CD14-positive monocyte (primary cell): ENCODE measurements around the gene RUNX2. TPM values are rescaled to one million over a fixed set of nuclear protein-coding genes. Genes with fewer than 3 reads are reported as not detected.

ENCODE experiments used
- DNase-seq, 3 donors: peaks; one replicate each; pipeline ENCODE4 v3.0.0-alpha.2; 2011 to 2022
- H2AFZ ChIP-seq: 2 replicates; pipeline ENCODE4 v1.6.0; 2012; ENCODE audit warnings: mild to moderate bottlenecking, low read depth, low read length, inconsistent platforms; ENCODE audit not compliant: insufficient read depth, poor library complexity, severe bottlenecking
- H3K27ac ChIP-seq, 2 donors: 1 replicate in 1 of 2; 2 replicates in 1 of 2; pipeline ENCODE4 v1.5.1; 2012 to 2013; ENCODE audit warnings: low read length in 2 of 2, control low read depth in 1 of 2, inconsistent platforms in 1 of 2, low read depth in 1 of 2, mild to moderate bottlenecking in 1 of 2
- H3K27me3 ChIP-seq, 2 donors: one replicate each; pipeline versions ENCODE4 v1.6.0 to v1.6.1; 2011 to 2013; ENCODE audit warnings: low read length in 2 of 2; ENCODE audit not compliant: control insufficient read depth in 2 of 2, insufficient read depth in 2 of 2
- H3K36me3 ChIP-seq, 2 donors: replicated peaks in 1 of 2; 1 replicate in 1 of 2; 2 replicates in 1 of 2; pipeline versions ENCODE4 v1.5.1 to v1.6.1; 2012 to 2013; ENCODE audit warnings: low read length in 2 of 2, control low read depth in 1 of 2, inconsistent platforms in 1 of 2, mild to moderate bottlenecking in 1 of 2; ENCODE audit not compliant: insufficient read depth in 2 of 2, control insufficient read depth in 1 of 2
- H3K4me1 ChIP-seq, 2 donors: 1 replicate in 1 of 2; 2 replicates in 1 of 2; pipeline versions ENCODE4 v1.5.1 to v1.6.1; 2012 to 2013; ENCODE audit warnings: low read length in 2 of 2, control low read depth in 1 of 2, inconsistent platforms in 1 of 2, mild to moderate bottlenecking in 1 of 2, moderate library complexity in 1 of 2; ENCODE audit not compliant: insufficient read depth in 2 of 2, control insufficient read depth in 1 of 2
- H3K4me2 ChIP-seq: replicated peaks from 2 replicates; pipeline ENCODE3; 2012; ENCODE audit warnings: low read length, moderate library complexity, mild to moderate bottlenecking; ENCODE audit not compliant: poor library complexity, severe bottlenecking; ENCODE audit errors: extremely low read depth
- H3K4me3 ChIP-seq, 3 experiments: fragments of 200-600 bp in 1 of 3; sonication (generic) in 1 of 3; replicated peaks in 1 of 3; 1 replicate in 2 of 3; 2 replicates in 1 of 3; pipeline ENCODE4 v1.5.1; 2011 to 2013; ENCODE audit warnings: low read length in 3 of 3, mild to moderate bottlenecking in 3 of 3, control low read depth in 2 of 3, low read depth in 2 of 3, inconsistent platforms in 1 of 3, moderate library complexity in 1 of 3
- H3K79me2 ChIP-seq: 2 replicates; pipeline ENCODE4 v1.6.0; 2012; ENCODE audit warnings: mild to moderate bottlenecking, control low read depth, inconsistent platforms, low read length, moderate library complexity; ENCODE audit not compliant: insufficient read depth
- H3K9ac ChIP-seq: 2 replicates; pipeline ENCODE4 v1.6.0; 2017; ENCODE audit warnings: low read length, mild to moderate bottlenecking; ENCODE audit not compliant: insufficient read depth, poor library complexity, severe bottlenecking
- H3K9me3 ChIP-seq, 2 donors: replicated peaks in 1 of 2; 1 replicate in 1 of 2; 2 replicates in 1 of 2; pipeline versions ENCODE4 v1.5.1 to v1.6.1; 2012 to 2013; ENCODE audit warnings: low read length in 2 of 2, control low read depth in 1 of 2; ENCODE audit not compliant: control insufficient read depth in 1 of 2, insufficient read depth in 1 of 2
- H4K20me1 ChIP-seq: 2 replicates; pipeline ENCODE4 v1.6.0; 2012; ENCODE audit warnings: mild to moderate bottlenecking, low read length, control low read depth, moderate library complexity; ENCODE audit not compliant: insufficient read depth
- H3K27ac Mint-ChIP-seq, 7 donors: one replicate each; pipeline ENCODE4 v1.8.0; 2020; ENCODE audit warnings: mild to moderate bottlenecking in 7 of 7, mixed read lengths in 7 of 7, moderate library complexity in 6 of 7, inconsistent platforms in 2 of 7
- H3K27me3 Mint-ChIP-seq, 3 donors: one replicate each; pipeline ENCODE4 v1.8.0; 2021 to 2022; ENCODE audit warnings: low read depth in 3 of 3, mild to moderate bottlenecking in 3 of 3, mixed read lengths in 3 of 3, moderate library complexity in 3 of 3, inconsistent platforms in 1 of 3
- H3K36me3 Mint-ChIP-seq, 2 donors: one replicate each; pipeline ENCODE4 v1.8.0; 2020; ENCODE audit warnings: mixed read lengths in 2 of 2, inconsistent platforms in 1 of 2, mild to moderate bottlenecking in 1 of 2
- H3K4me1 Mint-ChIP-seq: one replicate; pipeline ENCODE4 v1.8.0; 2020; ENCODE audit warnings: mild to moderate bottlenecking, mixed read lengths
- H3K4me3 Mint-ChIP-seq, 2 donors: one replicate each; pipeline ENCODE4 v1.8.0; 2020; ENCODE audit warnings: mild to moderate bottlenecking in 2 of 2, mixed read lengths in 2 of 2, moderate library complexity in 1 of 2
- H3K9me3 Mint-ChIP-seq, 7 donors: one replicate each; pipeline ENCODE4 v1.8.0; 2020 to 2022; ENCODE audit warnings: mixed read lengths in 7 of 7, mild to moderate bottlenecking in 6 of 7, moderate library complexity in 6 of 7, inconsistent platforms in 2 of 7
- CTCF ChIP-seq: fragments of 200-600 bp; IDR thresholded peaks from one replicate; pipeline ENCODE4 v1.8.0; 2022; ENCODE audit warnings: antibody characterized with exemption, mild to moderate bottlenecking
- WGBS: methylation state at CpG from one replicate; pipeline ENCODE4 v1.1.5; 2013; ENCODE audit warnings: missing lambda C conversion rate; ENCODE audit not compliant: insufficient coverage; 5-methylcytosine and 5-hydroxymethylcytosine counted together
- intact Hi-C, 2 donors: fragments of 100-400 bp; cut with micrococcal nuclease; formaldehyde crosslinking; loops; one replicate each; pipeline versions ENCODE4 v1.15.0 to v1.15.1; 2023
- polyA plus RNA-seq, 3 donors: library from polyadenylated mRNA; depleted of rRNA in 1 of 3; unstranded in 2 of 3; stranded (reverse) in 1 of 3; fragments of 300-500 nt in 2 of 3; fragments of >200 nt in 1 of 3; fragmentation: Illumina TruSeq in 2 of 3; gene quantifications; 1 replicate in 2 of 3; 2 replicates in 1 of 3; pipeline ENCODE4 v1.2.3, GENCODE V29; 2012 to 2021

The RUNX2 gene
- polyA plus RNA-seq, 3 donors: 1.3 to 5.0 (median 2.5) TPM

- 88% methylated on average over 8 of the region's 14 CpGs for WGBS
- Histone ChIP-seq H3K4me3 (no peak overlapping the region), H4K20me1 (no peaks in the 10 kb centered on the region), H3K9ac (no peak overlapping the region), H3K36me3 (no peaks in the 10 kb centered on the region), H3K79me2 (no peaks in the 10 kb centered on the region), H3K9me3 (no peaks in the 10 kb centered on the region), H3K27me3 (no peaks in the 10 kb centered on the region), H3K4me1 (no peaks in the 10 kb centered on the region), H2AFZ (no peak overlapping the region), H3K27ac (no peak overlapping the region), H3K4me2 (no peak overlapping the region)
- Mint-ChIP-seq H3K36me3 (no peaks in the 10 kb centered on the region), H3K9me3 (no peaks in the 10 kb centered on the region), H3K27me3 (peaks cover 0 to 2% (median 0%) of the 10 kb centered on the region in 3 donors), H3K4me1 (no peaks in the 10 kb centered on the region), H3K4me3 (no peak overlapping the region), H3K27ac (no peak overlapping the region)
- no peak for DNase-seq
- intact Hi-C loops: no loop called here
- TF ChIP-seq CTCF: no peak
Observed at GRCh38 chr6:45555981-45556771, 228.0 kb downstream of the RUNX2 start.

- H3K4me1 Mint-ChIP-seq: no peaks in the 10 kb centered on the region
- DNase-seq: no peak
- Histone ChIP-seq H3K4me2 (no peak overlapping the region), H3K79me2 (no peaks in the 10 kb centered on the region), H3K4me1 (no peaks in the 10 kb centered on the region), H3K36me3 (no peaks in the 10 kb centered on the region), H3K27me3 (no peaks in the 10 kb centered on the region), H3K27ac (no peak overlapping the region), H4K20me1 (no peaks in the 10 kb centered on the region), H3K4me3 (no peak overlapping the region), H3K9me3 (no peaks in the 10 kb centered on the region), H2AFZ (no peak overlapping the region), H3K9ac (no peak overlapping the region)
- intact Hi-C loops: no loop called here
- no peaks in the 10 kb centered on the region for H3K36me3 Mint-ChIP-seq
- H3K9me3 Mint-ChIP-seq: no peaks in the 10 kb centered on the region
- no peak overlapping the region for H3K27ac Mint-ChIP-seq
- TF ChIP-seq CTCF: no peak
- 100% methylated on average over 3 of the region's 5 CpGs for WGBS
- H3K4me3 Mint-ChIP-seq: no peak overlapping the region
- peaks cover 0 to 3% (median 0%) of the 10 kb centered on the region in 3 donors for H3K27me3 Mint-ChIP-seq
Observed at GRCh38 chr6:45556828-45557227, 228.7 kb downstream of the RUNX2 start.
